HG02943 (cell line): ENCODE results near the gene GLI3.

ENCODE experiments used
- ATAC-seq: cut with Tn5 transposase; IDR thresholded peaks from one replicate; pipeline ENCODE4 v1.9.1; 2021; ENCODE audit warnings: mild to moderate bottlenecking, low read depth, moderate library complexity; ENCODE audit not compliant: unreplicated experiment

Gene GLI3

DNA sequence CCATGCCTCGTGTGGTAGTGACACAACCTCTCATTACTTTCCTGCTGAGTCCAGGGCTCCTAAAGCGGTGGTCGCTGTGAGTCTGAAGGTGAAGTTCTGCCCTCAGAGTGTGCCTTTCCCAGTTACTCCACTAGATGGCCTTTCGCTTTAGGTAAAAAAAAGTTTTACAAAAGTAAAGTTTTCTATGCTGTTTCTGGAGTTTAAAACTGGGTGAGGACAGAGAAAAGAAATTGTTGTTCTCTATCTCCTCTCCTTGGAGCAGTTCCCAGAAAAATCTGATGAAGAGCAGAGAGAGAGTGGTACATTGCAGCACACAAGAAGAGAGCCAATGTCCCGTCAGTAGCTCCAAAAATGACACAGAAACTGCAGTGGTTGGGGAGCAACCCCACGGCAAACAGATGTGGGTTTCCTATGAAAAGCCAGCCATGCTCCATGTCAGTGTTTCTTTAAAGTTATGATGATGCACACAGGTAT lies 257.1 kb downstream of the GLI3 start:
- ATAC-seq = no peak

DNA sequence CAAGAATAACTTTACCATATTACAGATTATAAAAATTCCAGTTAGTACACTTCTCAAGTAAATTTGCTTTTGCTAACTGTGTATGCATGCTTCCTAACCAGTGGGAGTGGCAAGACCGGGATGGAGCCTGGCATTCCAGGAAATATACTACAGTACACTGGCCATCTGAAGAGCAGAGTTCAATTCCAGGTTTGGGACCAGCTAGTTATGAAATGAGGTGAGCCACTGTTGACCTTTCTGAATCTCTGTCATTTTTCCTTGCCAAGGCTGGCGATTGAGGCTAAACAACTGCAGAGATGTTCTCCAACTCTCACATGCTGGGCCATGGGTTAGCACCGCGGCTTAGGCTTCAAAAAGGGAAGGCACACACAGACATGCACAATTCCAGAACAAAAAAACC lies 258.2 kb downstream of the GLI3 start:
- no peak for ATAC-seq

DNA sequence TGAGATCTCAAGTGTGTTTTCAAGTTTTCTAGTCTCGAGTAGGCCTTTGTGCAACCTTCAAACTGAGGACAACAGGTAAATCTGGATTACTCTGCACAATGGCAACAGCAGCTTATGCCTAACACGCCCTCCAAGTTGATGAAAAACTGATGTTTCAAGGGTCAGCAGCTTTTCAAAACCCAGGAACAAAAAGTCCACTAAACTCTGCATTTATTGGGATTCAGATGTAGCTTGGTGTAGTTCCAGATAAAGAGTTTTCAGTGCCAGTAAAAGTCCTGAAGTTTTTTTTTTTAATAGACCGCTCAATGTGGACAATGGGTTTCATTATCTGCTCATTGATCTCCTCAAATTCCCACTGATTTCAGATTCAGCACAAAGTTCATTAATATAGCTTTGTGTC lies 259.3 kb downstream of the GLI3 start:
- no peak for ATAC-seq

DNA sequence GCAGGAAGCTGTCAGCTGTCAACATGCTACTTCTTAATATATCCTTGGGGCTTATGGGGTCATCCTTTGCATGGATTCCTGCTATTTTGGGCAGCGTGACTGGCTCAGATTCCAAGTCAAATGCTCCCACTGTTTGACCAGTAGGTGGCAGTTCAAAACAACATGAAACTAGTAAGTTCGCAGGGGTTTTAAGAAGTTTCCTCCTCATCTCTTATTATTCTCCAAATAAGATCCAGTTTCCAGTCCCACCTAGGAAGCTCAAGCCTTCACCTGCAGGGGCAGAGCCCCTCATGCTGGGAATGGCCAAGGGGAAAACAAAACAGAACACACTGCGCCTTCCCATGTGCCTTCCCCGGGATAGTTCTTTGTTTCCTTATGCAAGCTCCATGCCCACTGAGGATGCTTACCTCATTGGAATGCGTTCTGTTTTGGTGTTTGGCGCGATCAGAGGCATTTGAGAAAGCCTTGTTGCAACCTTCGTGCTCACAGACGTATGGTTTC lies 259.8 kb downstream of the GLI3 start:
- ATAC-seq = no peak

DNA sequence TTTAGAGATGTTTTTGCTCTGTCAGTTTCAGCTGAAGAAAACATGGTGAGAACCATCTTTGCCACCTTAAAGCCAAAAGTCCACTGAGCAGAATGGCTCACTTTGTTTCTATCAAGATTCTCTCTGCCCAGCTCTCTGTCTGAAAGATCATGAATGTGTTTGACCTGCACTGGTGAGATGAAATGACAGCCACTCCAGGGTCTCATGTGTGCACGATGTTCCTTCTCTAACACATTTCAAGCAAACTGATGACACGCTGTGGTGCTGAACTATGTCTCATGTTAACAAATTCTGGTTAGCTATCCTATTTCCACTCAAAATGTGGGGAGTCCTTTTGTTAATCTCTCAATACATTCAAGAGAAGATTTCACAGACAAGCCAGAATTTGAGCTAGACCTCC lies 260.6 kb downstream of the GLI3 start:
- ATAC-seq = no peak

DNA sequence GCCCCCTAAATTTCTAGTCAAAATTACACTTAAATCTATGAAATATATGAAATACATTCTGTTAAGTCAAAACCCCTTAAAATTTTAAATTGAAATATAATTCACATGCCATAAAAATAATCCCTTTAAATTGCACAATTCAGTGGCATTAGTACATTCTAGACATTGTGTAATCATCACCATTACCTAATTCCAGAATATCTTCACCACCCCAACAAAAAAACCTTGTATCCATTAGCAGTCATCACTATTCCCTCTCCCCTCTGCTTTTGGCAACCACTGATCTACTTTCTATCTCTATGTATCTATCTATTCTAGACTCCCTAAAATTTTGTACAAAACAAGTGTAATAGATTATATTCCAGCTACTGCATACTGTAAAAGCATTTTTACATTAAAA lies 261.2 kb downstream of the GLI3 start:
- no peak for ATAC-seq

DNA sequence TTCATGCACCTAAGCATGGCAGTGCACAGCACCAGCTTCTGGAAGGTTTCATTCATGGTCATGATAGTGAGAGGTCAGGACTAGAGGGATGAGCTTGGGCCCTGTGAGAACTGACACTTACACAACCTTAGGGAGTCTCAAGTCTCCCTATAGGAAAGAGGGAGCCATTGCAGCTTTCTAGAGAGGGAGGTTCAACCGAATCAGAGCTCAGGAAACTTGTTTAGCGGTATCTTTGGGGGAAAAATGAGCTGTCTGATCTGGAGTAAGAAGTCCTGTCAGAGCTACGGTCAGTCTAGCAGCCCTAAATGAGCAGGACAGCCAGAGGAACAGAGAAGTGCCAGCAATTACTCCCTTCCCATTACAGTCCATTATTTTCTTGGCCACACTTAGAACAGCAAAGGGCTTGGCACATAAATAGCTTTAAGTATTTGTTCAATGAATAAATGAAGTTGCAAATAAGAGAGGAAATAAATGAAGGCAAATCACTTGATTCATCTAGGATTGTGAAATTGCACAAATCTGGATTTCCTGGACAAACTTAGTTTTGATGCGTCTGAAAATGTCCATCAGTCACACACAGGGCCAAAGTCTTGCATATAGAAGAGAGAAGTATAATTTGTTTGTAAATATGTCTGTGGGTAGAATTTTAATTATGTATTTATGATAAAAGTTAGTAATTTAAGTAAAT lies 262.0 kb downstream of the GLI3 start:
- no peak for ATAC-seq

DNA sequence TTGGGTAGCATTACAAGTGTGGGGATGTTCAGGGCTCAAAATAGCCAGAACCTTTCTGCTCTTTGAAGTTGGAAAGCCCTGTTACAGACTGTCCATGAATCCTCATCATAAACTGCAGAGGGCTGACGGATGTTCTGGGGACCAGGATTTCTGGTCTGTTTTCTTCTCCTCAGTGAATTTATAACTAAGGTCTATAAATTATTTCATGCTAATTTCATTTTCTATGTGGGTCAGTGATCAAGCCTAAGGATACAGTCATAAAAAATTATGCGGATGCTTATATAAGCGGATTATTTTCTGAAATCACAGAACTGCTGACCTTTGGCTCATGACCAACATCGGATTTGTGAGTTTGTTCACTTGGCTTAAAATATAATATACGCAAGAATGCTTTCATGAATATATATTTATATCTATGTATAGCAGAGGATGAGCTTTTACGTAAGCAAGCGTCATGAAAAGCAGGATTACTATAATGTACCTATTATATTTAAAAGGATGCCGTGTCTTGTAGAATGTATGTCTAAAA lies 263.7 kb downstream of the GLI3 start:
- ATAC-seq = no peak

DNA sequence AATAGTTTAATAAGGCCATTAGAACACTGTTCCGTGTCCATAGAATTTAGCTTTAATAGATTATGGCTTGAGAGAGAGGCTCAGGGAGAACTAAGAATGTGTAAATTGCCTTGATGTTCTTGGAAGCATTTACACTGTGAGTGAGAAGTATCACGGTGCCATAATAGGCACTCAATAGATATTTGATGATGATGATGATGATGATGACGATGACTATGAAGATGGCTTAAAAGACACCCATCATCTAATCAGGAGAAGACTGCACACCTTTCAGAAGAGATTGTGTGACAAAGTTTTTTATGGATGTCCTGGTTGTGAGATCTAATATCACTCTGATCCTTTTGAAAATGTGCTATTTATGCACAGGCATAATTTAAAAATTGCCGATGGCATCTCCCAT lies 264.2 kb downstream of the GLI3 start:
- ATAC-seq = no peak

DNA sequence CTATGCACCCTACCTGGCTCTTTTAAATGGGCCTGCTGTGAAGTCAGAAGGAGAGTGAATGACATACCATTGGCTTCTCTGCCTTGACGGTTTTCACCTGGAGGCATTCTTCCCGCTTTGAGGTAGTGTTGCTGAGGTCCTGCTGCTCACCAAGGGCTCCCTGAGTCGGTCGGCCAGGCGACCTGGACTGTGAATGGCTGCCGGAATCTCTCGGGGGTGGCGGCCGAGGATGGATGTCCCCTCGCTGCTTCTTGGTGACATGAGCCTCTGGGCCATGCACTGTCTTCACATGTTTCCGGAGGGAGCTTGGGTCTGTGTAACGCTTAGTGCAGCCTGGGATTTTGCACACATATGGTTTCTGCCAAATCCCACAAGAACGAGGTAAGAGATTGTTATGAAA lies 264.7 kb downstream of the GLI3 start:
- no peak for ATAC-seq

DNA sequence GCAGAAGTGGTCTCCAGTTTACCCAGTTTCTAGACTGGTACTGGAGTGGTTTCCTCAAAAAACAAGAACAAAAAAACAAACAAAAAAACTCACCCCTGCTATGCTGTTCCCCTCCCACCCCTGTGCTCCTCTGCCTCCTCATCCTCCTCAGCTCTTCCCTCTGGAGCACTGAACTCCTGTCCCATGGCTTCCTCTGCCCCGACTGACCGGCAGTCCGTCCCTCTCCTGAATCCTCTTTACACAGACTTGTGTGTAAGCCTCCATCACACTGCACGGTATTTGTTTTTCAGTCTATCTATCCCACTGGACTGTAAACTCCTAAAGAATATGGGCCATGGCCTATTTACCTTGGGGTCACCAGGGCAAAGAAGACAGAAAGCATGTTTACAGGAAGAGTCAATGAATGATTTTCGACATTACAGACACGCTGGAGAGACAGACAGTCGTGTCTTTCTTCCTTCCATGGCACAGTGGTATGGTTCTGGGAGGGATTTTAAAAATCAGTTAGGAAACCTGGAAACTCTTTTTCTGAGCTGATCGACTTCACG lies 265.3 kb downstream of the GLI3 start:
- no peak for ATAC-seq

DNA sequence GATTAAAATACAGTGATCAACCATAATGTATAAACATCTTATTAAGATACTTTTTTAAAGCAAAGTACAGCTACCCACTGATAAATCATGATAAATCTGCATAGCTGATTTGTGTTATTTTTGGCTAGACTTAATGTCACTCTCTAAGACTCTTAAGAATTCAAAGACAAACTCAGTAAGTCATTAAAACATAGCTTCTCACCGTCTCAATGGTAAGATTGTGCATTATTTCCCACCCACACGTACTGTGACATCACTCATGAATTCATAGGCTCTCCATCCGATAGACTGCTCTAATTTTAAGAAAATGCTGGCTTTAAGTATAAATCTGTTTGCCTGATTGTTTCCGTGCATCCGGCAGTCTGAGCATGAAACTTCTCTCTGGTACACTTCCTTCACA lies 266.1 kb downstream of the GLI3 start:
- no peak for ATAC-seq

DNA sequence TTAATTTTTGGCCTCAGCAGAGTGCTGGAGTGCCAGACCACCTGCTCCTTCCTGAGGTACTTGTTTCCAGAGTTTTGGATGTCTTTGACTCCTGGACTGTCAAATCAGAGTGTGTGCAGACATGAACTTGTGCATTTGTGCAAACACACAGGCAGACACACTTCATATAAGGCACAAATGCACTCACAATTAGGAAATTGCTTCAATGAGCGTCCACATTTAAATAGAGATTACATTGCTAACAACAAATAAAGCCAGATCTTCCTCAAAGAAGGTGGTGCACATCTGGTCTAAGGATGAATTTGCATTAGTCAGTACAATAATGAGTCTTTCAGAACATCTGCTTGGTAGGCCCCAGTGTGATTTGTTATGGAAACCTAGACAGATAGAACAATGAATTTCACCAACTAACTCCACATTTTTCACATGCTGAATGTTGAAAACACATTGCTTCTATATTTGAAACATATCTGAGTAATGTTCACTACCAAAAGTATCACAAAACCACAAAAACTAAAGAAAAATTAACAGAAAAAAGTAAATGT lies 267.4 kb downstream of the GLI3 start:
- ATAC-seq = no peak

DNA sequence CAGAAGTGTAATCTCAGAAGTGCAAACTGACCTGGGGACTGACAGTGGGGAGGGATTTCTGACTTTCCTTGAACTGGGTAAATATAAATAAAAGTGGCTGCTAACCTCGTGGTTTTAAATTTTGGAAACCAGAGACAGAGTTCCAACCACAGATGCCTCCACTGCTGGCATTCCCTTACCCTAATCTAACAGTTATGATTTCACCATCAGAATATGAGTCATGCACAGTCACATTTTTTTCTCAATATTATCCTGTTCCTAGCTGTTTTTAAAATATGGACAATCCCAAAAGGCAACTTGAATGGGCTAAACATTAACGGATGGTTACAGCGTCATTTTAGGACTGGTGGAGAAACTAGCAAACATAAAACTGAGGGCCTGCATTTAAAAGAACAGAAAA lies 269.9 kb downstream of the GLI3 start:
- no peak for ATAC-seq

DNA sequence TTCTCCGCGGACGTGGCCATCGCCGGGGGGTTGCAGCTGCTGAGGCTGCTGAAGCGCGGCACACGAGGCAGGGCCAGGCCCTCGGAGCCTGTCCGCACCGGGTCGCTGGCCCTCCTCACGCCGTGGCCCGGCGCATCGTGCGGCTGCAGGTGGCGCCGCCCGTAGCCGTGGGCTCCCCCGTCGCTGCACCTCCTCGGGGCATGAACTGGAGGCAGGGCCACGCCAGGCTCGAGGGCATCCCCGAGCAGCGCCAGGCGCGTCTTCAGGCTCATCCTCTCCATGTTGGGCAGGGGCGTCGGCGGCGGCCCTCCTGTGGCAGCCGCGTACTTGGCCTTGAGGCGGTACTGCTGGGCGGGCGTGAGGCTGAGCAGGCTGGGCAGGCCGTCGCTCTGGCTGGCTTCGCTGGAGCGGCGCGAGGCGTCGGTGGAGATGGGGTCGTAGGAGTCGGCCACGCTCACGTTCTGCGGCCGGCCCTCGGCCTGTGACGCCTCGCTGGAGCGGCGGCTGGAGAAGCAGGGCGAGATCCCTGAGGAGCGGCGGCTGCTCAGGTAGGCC lies 271.0 kb downstream of the GLI3 start:
- ATAC-seq = no peak

DNA sequence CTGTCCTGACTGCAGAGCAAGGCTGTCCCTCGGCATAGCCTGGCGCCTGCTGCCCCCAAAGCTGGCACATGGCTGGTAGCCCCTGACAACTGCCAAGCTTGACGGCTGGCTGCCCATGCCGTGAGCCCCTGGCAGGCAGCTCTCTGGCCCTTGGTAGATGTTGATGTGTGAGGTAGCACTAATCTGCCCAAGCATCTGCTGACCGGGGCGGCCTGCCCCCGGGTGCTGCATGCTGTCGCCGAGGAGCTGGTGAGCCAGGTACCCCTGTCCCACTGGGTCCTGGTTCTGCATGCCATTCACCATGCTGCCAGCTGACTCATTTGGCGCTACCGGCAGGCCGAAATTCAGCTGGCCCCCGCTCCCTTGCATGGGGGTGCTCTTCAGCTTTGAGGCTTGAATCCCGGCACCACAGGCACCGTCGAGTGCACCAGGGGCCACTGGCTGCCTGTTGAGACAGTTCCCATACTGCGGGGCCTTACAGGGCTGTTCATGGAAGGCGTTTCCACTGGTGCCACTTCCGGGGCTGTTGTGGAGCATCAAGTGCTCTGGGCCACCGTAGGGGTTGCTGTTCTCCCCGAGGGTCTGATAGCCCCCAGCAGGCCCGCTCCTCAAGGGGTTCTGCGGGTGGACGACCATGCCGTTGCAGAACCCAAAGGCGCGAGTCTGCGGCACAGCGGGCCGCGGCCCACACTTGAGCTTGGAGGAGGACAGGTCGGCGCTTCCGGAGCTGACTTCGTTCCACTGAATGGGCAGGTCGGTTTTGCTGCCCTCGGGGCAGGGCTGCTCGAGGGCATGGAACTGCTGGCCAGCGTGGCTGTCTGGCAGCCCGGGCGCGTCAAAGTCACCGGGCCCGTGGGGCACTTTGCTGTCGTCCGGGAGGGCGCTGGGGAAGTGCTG lies 271.9 kb downstream of the GLI3 start:
- ATAC-seq = no peak

DNA sequence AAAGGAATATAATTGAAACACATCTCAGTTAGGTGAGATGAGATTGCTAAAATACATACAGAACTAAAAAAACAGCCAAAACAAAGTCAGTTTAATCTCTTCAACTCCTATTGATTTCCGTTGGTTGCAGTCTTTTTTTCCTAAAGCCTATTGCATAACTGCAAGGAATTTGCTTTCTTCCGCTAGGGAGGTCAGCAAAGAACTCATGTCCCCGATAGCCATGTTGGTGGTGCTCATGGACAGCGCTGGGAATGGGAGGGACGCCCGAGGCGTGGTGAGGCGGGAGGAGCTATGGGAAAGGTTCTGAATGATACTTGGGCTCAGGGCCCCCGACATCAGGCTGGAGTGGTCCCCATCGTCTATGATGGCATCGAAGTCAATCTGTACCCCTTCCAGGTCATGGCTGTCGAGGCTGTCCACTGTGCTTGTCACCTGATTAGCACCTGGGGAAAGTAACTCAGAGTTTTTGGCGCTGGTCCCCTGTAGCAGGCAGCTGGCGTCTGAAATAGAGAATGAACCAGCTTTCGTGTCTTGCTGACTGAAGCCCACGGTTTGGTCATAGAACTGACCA lies 272.7 kb downstream of the GLI3 start:
- no peak for ATAC-seq

DNA sequence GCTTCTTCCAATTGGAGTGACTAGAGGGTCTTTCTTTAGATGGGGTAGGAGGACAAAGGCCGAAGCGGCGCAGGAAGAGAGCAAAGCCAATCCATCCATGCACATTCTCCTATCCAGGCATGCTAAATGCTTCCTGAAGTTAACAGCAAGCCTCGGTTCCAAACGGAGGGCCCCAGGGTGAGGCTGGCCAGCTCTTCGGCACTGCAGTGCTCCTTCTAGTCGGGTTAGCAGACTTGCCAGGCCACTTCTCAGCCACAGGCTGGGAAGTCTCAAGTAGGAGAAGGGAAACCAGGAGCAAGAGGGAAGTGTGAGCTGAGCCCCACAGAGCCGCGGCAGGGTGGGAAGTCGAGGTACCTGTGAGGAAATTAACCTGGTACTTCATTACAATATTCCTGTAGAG lies 280.3 kb downstream of the GLI3 start:
- ATAC-seq = no peak

DNA sequence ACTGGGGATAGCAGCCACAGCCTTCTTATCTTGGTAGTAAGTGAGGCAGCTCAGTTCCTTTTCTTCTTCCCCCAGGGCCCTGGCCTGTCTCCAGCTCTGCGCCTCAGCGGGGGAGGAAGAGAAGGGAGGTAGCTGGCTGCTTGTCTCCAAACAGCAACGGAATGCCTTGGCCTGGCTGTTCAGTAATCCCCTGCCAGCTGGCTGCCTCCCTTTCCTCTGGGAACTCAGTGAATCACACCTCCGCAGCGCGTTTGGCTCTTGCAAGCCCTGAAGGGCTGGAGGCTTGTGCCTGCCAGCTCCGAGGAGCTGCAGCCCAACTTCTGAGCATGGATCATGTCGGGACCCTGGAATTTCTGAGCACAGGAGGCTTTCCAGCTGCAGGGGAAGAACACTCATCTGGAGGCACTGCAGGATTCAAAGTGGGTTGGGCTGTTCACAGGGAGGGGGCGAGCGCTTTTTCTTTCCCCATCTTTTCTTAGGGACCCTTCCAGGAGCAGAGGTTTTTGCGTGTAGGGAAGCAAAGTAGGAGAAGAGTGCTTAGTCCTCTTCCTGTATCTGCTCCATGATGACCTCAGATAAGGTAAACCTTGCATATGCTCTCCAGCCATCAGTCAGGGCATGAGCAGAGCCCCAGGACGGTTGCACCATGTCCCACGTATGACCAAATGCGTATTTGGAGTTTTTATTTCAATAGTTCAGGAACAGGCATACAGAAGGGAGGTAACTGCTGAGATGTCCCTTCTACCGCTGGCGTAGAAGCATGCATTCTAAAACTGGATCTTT lies 280.9 kb downstream of the GLI3 start:
- ATAC-seq = no peak

DNA sequence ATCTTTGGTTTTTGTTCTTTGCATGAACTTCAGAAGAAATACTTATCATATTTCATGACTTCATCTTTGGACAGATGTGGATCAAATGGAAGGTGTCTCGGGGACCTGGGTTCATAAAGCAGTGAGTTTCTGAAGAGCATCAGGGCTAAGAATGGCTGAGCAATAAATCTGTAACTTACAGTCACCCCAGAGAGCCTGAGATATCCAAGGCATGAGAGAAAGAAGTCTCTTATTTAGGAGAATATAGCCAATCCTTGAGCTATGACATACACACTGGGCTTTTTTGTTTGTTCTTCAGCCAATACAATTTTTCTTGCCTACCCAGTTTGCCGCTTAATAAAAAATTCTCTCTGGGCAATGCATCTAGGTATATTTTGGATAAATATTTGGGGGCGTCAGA lies 281.6 kb downstream of the GLI3 start:
- no peak for ATAC-seq
